Prostate gland (tissue), 2 donors: Measurements from ENCODE around the gene USP6. TPM values are rescaled to one million over a fixed set of nuclear protein-coding genes. Genes with fewer than 3 reads are reported as not detected.
"Not testable (repeated sequence)": the region's sequence is repeated elsewhere in the genome, so short reads cannot be mapped to it uniquely, and the experiment has no call there.

ENCODE experiments used
- DNase-seq: peaks from one replicate; pipeline ENCODE4 v3.0.0-alpha.2; 2019; ENCODE audit warnings: low spot score
- H3K27ac ChIP-seq, 2 donors: fragments of 200-600 bp; sonication (generic); 2 replicates each; pipeline ENCODE4 v1.5.1; 2017 to 2019
- H3K27me3 ChIP-seq: fragments of 200-600 bp; sonication (generic); replicated peaks from 2 replicates; pipeline ENCODE4 v1.5.1; 2019; ENCODE audit not compliant: insufficient read depth
- H3K36me3 ChIP-seq, 2 donors: fragments of 200-600 bp; sonication (generic); 1 replicate in 1 of 2; 2 replicates in 1 of 2; pipeline versions ENCODE4 v1.5.1 to v1.8.1; 2017 to 2019
- H3K4me1 ChIP-seq: fragments of 200-600 bp; sonication (generic); replicated peaks from 2 replicates; pipeline ENCODE4 v1.5.1; 2019
- H3K4me3 ChIP-seq, 2 donors: fragments of 200-600 bp; sonication (generic); 2 replicates each; pipeline ENCODE4 v1.5.1; 2017 to 2019
- H3K9me3 ChIP-seq: fragments of 200-600 bp; sonication (generic); 2 replicates; pipeline ENCODE4 v1.5.1; 2017
- POLR2A ChIP-seq: fragments of 450-650 bp; IDR thresholded peaks from one replicate; pipeline ENCODE4 v1.6.1; 2016; ENCODE audit warnings: antibody characterized with exemption, mild to moderate bottlenecking
- POLR2AphosphoS5 ChIP-seq: sonication (generic); formaldehyde crosslinking; IDR thresholded peaks from one replicate; pipeline ENCODE4 v1.6.1; 2017; ENCODE audit warnings: antibody characterized with exemption
- WGBS: methylation state at CpG from one replicate; pipeline ENCODE4 v1.1.5; 2018; 5-methylcytosine and 5-hydroxymethylcytosine counted together
- intact Hi-C: fragments of 100-400 bp; cut with DNase I; formaldehyde crosslinking; loops from one replicate; pipeline ENCODE4 v1.14.2; 2022
- total RNA-seq, 2 donors: library from RNA; depleted of rRNA; stranded (reverse); fragments of >200 nt; gene quantifications; one replicate each; pipeline ENCODE4 v1.1.0, GENCODE V29; 2016
- TF ChIP-seq, protein P1 (sequence below), 4 experiments: fragments of 200-600 bp in 2 of 4; fragments of 450-650 bp in 2 of 4; sonication (generic) in 2 of 4; IDR thresholded peaks; 1 replicate in 3 of 4; 2 replicates in 1 of 4; pipeline ENCODE4 v1.5.1; 2016 to 2019; ENCODE audit warnings: antibody characterized with exemption in 4 of 4, mild to moderate bottlenecking in 2 of 4, moderate library complexity in 2 of 4

USP6 gene
- total RNA-seq: 1 to 10 TPM; 1.4 to 6.8 TPM

DNA sequence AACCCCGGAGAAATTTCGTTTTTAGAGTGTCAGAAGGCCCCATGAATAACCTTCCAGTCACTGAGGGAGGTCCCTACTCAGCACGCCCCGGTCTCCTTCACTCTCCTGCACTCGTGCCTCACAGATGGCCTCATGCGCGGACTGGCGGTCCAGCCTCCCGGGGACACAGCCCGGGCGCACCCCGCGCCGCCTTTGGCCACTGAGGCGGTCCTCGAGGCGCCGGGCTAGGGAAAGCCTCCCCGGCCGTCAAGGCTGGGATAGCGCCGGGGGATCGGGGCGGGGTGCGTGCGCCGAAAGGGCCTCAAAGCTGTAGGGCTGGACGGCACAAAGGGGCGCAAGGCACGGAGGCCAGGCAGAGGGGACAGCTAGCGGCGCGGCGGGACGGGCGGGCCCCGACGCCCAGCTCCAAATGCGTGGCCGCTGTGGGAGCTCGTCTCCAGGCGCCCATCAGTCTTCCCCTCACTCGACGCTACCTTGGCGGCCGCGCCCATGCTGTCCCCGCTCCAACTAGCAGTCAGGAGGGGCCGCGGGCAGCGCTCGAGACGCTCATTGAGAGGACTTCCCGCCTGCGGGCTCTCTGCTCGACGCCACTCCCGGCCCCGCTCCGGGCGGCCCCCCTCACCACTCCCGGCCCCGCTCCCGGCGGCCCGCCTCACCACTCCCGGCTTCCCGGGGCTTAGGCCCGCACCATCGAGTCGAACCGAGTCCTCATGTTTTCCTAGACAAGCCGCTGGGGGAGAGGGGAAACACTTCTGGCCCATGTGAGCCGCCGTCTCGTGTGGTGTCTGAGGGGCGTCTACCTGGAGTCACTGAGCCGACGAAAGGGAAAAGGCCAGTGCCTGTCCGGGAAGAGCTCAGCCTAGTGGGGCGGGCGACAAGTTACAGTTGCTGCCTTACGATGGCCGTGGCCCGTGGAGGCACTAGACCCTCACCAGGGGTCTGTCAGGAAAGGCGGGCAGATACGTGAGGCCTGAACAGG lies at the start of gene USP6:
Gene USP6, plus strand, starts transcription at position 360 of the 979 bp plus-strand sequence. CDS start 14,336 bp downstream, outside the sequence.
- Histone ChIP-seq H3K4me1 (no peaks in the 10 kb centered on the region), H3K4me3 (peak within 1 kb of the TSS in 1 of 2 donors; percentile 28)
- intact Hi-C loops: no loop called here

DNA sequence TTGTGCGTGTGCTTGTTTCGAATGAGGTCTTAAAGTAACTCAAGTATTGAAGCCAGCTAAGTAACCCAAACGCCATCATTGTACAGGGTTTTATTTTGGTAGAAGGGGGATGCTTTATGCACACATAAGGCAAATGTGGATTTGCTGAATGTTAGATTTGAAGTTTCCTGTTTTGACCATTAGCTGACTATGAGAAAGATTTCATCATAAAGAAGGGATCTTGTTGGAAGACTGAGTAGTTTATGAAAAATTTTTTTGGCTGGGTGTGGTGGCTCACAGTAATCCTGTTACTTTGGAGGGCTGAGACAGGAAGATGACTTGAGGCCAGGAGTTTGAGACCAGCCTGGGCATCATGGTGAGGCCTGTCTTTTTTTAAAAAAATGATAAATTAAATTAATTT lies 47.6 kb upstream of the USP6 start:
- H3K4me3 ChIP-seq: no peak overlapping the region
- H3K27ac ChIP-seq: no peak overlapping the region
- H3K36me3 ChIP-seq: no peaks in the 10 kb centered on the region
- TF ChIP-seq POLR2AphosphoS5 (no peak), POLR2A (no peak)
- TF ChIP-seq, protein P1, sequence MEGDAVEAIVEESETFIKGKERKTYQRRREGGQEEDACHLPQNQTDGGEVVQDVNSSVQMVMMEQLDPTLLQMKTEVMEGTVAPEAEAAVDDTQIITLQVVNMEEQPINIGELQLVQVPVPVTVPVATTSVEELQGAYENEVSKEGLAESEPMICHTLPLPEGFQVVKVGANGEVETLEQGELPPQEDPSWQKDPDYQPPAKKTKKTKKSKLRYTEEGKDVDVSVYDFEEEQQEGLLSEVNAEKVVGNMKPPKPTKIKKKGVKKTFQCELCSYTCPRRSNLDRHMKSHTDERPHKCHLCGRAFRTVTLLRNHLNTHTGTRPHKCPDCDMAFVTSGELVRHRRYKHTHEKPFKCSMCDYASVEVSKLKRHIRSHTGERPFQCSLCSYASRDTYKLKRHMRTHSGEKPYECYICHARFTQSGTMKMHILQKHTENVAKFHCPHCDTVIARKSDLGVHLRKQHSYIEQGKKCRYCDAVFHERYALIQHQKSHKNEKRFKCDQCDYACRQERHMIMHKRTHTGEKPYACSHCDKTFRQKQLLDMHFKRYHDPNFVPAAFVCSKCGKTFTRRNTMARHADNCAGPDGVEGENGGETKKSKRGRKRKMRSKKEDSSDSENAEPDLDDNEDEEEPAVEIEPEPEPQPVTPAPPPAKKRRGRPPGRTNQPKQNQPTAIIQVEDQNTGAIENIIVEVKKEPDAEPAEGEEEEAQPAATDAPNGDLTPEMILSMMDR (IDR thresholded peaks at IDR 0.05): no peak
- no peaks in the 10 kb centered on the region for H3K9me3 ChIP-seq
- 90% methylated on average over 3 of the region's 3 CpGs for WGBS
- intact Hi-C loops: no loop called here
- H3K27me3 ChIP-seq: no peaks in the 10 kb centered on the region
- no peak for DNase-seq
- no peaks in the 10 kb centered on the region for H3K4me1 ChIP-seq

More for the DNA sequence above, at the start of gene USP6:
- TF ChIP-seq, protein P1 (IDR thresholded peaks at IDR 0.05): no peak
- TF ChIP-seq POLR2AphosphoS5 (no peak), POLR2A (no peak)
- WGBS: 24% methylated on average over 70 of the region's 87 CpGs
- Histone ChIP-seq H3K27me3 (peaks cover 11% of the 10 kb centered on the region), H3K27ac (peak within 1 kb of the TSS in 1 of 2 donors; percentile 54), H3K36me3 (no peaks in the 10 kb centered on the region), H3K9me3 (no peaks in the 10 kb centered on the region)
- no peak for DNase-seq

DNA sequence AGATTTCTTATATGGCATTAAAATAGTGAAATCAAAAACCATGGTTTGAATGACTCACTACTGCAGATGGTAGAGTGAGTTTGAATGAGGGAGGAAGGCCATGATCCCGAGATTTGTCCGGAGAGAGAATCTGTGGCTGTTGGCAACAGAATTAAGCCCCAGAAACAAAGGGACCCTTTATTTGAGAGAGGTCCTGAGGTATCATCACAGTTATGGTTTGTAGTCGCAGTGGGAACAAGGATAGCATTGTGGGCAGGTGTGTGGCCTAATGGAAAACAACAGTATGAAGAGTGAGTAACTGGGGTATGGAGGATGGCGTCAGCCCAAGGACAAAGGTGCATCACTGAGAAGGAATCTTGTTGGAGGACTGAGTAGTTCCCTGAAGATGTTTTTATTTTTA lies 46.1 kb upstream of the USP6 start:
- no peak for DNase-seq

DNA sequence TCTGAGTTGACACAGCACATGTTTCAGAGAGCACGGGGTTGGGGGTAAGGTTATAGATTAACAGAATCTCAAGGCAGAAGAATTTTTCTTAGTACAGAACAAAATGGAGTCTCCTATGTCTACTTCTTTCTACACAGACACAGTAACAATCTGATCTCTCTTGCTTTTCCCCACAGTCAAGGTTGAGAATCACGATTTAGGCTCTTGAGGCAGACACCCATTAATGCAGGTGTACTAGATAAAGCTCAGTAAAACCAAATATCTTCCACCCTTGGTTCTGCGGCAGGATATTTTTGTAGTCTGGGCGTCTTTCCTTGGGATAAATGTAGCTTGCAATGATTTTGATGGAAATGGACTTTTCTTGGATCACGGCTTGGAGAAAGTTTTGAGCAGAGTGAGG lies 40.4 kb upstream of the USP6 start:
- intact Hi-C loops: not testable (repeated sequence)

More for the DNA sequence above, 46.1 kb upstream of the USP6 start:
- no peaks in the 10 kb centered on the region for H3K4me1 ChIP-seq
- H3K9me3 ChIP-seq: no peaks in the 10 kb centered on the region
- 64% methylated on average over 4 of the region's 4 CpGs for WGBS
- no peak for TF ChIP-seq POLR2A
- TF ChIP-seq, protein P1 (IDR thresholded peaks at IDR 0.05): no peak
- TF ChIP-seq POLR2AphosphoS5: no peak
- H3K36me3 ChIP-seq: no peaks in the 10 kb centered on the region
- intact Hi-C loops: no loop called here
- H3K27me3 ChIP-seq: no peaks in the 10 kb centered on the region
- H3K27ac ChIP-seq: no peak overlapping the region
- no peak overlapping the region for H3K4me3 ChIP-seq

DNA sequence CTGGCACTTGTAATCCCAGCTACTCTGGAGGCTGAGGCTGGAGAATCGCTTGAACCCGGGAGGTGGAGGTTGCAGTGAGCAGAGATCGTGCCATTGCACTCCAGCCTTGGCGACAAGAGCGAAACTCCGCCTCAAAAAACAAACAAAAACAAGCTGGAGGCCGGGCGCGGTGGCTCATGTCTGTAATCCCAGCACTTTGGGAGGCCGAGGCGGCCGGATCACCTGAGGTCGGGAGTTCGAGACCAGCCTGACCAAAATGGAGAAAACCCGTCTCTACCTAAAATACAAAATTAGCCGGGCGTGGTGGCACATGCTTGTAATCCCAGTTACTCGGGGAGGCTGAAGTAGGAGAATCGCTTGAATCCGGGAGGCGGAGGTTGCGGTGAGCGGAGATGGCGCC lies 38.6 kb upstream of the USP6 start:
- H3K27ac ChIP-seq, H3K27me3 ChIP-seq, H3K9me3 ChIP-seq, DNase-seq, H3K4me1 ChIP-seq, intact Hi-C loops, H3K36me3 ChIP-seq: not testable (repeated sequence)
- WGBS: 96% methylated on average over 24 of the region's 24 CpGs
- H3K4me3 ChIP-seq: peak overlapping the region; percentile 68 to 76

More for the DNA sequence above, 40.4 kb upstream of the USP6 start:
- H3K4me1 ChIP-seq, H3K36me3 ChIP-seq, DNase-seq, H3K9me3 ChIP-seq, H3K27ac ChIP-seq, H3K4me3 ChIP-seq, H3K27me3 ChIP-seq: not testable (repeated sequence)
- WGBS: 76% methylated on average over 5 of the region's 5 CpGs

DNA sequence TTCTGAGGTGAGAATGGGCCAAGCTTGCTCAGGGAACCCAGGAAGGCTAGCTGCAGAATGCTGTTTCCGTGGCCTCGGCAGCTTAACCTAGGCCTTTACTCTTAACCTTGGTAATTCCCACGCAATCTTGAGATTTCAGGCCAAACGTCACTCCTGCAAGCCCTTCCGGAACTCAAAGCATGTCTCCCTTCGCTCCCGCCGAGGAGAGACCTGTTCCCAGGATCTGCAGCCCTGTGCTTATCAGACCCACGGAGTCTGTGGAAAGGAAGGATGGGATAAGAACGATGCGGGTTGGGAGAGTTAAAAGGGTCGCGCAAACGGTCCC lies 38.1 kb upstream of the USP6 start:
- peak overlapping the region; percentile 68 to 76 for H3K4me3 ChIP-seq
- 5% methylated on average over 14 of the region's 14 CpGs for WGBS
- no peaks in the 10 kb centered on the region for H3K9me3 ChIP-seq
- TF ChIP-seq, protein P1 (IDR thresholded peaks at IDR 0.05): no peak
- TF ChIP-seq POLR2A (no peak), POLR2AphosphoS5 (no peak)
- no peak for DNase-seq
- intact Hi-C loops: no loop called here
- H3K36me3 ChIP-seq: no peaks in the 10 kb centered on the region
- H3K27me3 ChIP-seq: no peaks in the 10 kb centered on the region
- no peaks in the 10 kb centered on the region for H3K4me1 ChIP-seq
- H3K27ac ChIP-seq: peak overlapping the region; percentile 62 to 64
